ENCODE measurements around the gene PTPRJ. TPM values are rescaled to one million over a fixed set of nuclear protein-coding genes. Genes with fewer than 3 reads are reported as not detected.

The PTPRJ gene
- total and polyA plus RNA-seq, 2 experiments from 2014 or later = 9.3 to 16.4 TPM

- H3K27ac ChIP-seq = no peak overlapping the region
- peaks cover 24% of the 10 kb centered on the region for H3K4me1 ChIP-seq (ENCODE audit: insufficient read depth)
- WGBS (ENCODE audit: low lambda C conversion rate, missing lambda C conversion rate) = 100% methylated on average over 2 of the region's 2 CpGs
- H2AFZ ChIP-seq = no peak overlapping the region
- H3K4me2 ChIP-seq = no peak overlapping the region
- no peaks in the 10 kb centered on the region for H3K27me3 ChIP-seq
- no peaks in the 10 kb centered on the region for H4K20me1 ChIP-seq (ENCODE audit: insufficient read depth, poor library complexity, severe bottlenecking)
- DNase-seq (ENCODE audit: low spot score) = no peak
- no peaks in the 10 kb centered on the region for H3K9me3 ChIP-seq (ENCODE audit: low read depth)
- peaks cover 57% of the 10 kb centered on the region for H3K79me2 ChIP-seq
- H3K36me3 ChIP-seq (replicated peaks; ENCODE audit: insufficient read depth, low read depth) = no peaks in the 10 kb centered on the region
- TF ChIP-seq, protein P1, sequence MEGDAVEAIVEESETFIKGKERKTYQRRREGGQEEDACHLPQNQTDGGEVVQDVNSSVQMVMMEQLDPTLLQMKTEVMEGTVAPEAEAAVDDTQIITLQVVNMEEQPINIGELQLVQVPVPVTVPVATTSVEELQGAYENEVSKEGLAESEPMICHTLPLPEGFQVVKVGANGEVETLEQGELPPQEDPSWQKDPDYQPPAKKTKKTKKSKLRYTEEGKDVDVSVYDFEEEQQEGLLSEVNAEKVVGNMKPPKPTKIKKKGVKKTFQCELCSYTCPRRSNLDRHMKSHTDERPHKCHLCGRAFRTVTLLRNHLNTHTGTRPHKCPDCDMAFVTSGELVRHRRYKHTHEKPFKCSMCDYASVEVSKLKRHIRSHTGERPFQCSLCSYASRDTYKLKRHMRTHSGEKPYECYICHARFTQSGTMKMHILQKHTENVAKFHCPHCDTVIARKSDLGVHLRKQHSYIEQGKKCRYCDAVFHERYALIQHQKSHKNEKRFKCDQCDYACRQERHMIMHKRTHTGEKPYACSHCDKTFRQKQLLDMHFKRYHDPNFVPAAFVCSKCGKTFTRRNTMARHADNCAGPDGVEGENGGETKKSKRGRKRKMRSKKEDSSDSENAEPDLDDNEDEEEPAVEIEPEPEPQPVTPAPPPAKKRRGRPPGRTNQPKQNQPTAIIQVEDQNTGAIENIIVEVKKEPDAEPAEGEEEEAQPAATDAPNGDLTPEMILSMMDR (IDR thresholded peaks at IDR 0.05; ENCODE audit: poor library complexity) = no peak
- TF ChIP-seq EZH2 (IDR thresholded peaks at IDR 0.05; ENCODE audit: borderline replicate concordance) = no peak
- TF ChIP-seq EZH2phosphoT487 (IDR thresholded peaks at IDR 0.05; ENCODE audit: low read depth, severe bottlenecking, unreplicated experiment) = no peak
- H3K9me2 ChIP-seq (replicated peaks; ENCODE audit: insufficient read depth) = no peaks in the 10 kb centered on the region
- H3K4me3 ChIP-seq = no peak overlapping the region
Measured at GRCh38 chr11:48058064-48058463, 77.7 kb downstream of the PTPRJ start.

DNA sequence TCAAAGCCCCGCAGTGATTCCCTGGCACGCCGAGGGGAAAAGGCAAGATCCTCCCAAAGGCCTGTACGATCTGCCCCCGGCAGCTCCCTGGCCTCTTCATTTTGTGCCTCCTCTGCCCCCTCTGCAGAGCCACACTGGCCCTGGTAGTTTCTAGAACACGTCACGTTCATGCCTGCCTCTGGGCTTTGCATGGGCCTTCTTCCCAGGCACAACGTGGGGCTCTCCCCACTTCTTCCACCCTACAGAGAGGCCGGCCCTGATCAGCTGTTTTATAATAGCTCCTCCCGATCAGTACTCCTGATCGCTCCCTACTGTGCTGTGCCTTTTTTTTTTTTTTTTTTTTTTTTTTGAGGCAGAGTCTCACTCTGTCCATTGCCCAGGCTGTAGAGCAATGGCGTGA lies 78.4 kb downstream of the PTPRJ start:
- H3K27me3 ChIP-seq = no peaks in the 10 kb centered on the region
- no peak for DNase-seq (ENCODE audit: low spot score)
- no peak overlapping the region for H3K27ac ChIP-seq
- no peaks in the 10 kb centered on the region for H3K36me3 ChIP-seq (replicated peaks; ENCODE audit: insufficient read depth, low read depth)
- no peak overlapping the region for H3K4me2 ChIP-seq
- WGBS (ENCODE audit: low lambda C conversion rate, missing lambda C conversion rate) = 96% methylated on average over 12 of the region's 12 CpGs
- TF ChIP-seq EZH2 (IDR thresholded peaks at IDR 0.05; ENCODE audit: borderline replicate concordance) (no peak), EZH2phosphoT487 (IDR thresholded peaks at IDR 0.05; ENCODE audit: low read depth, severe bottlenecking, unreplicated experiment) (no peak)
- TF ChIP-seq, protein P1 (IDR thresholded peaks at IDR 0.05; ENCODE audit: poor library complexity) = no peak
- H3K4me1 ChIP-seq (ENCODE audit: insufficient read depth) = peaks cover 25% of the 10 kb centered on the region
- H3K4me3 ChIP-seq = no peak overlapping the region
- H3K79me2 ChIP-seq = peaks cover 53% of the 10 kb centered on the region
- no peaks in the 10 kb centered on the region for H4K20me1 ChIP-seq (ENCODE audit: insufficient read depth, poor library complexity, severe bottlenecking)
- no peaks in the 10 kb centered on the region for H3K9me2 ChIP-seq (replicated peaks; ENCODE audit: insufficient read depth)
- no peaks in the 10 kb centered on the region for H3K9me3 ChIP-seq (ENCODE audit: low read depth)
- no peak overlapping the region for H2AFZ ChIP-seq

DNA sequence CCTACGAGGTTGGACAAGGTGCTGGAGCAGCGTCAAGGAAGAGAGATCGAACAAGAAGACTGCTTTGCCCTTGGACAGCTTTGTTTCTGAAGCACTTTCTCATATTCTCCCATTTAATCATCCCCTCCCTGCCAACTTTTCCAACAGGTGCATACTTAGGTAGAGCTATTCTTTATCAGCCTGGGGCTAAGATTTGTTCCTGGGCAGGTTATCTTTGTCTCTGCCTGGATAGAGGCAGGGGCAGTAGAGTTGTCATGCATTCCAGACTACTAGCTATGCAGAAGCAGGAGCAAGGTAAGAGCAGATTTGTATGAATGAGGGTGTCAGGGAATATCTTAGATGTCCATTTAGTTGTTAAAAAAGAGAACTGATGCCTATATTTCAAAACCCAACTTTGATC lies 82.3 kb downstream of the PTPRJ start:
- no peak overlapping the region for H3K4me2 ChIP-seq
- WGBS (ENCODE audit: low lambda C conversion rate, missing lambda C conversion rate) = 91% methylated on average over 3 of the region's 3 CpGs

More for the DNA sequence above, 82.3 kb downstream of the PTPRJ start:
- Histone ChIP-seq H3K9me2 (replicated peaks; ENCODE audit: insufficient read depth) (no peaks in the 10 kb centered on the region), H3K4me1 (ENCODE audit: insufficient read depth) (peaks cover 14% of the 10 kb centered on the region), H3K79me2 (peaks cover 44% of the 10 kb centered on the region), H3K27ac (peak overlapping the region; percentile 71), H3K9me3 (ENCODE audit: low read depth) (no peaks in the 10 kb centered on the region), H3K4me3 (no peak overlapping the region), H2AFZ (no peak overlapping the region), H4K20me1 (ENCODE audit: insufficient read depth, poor library complexity, severe bottlenecking) (no peaks in the 10 kb centered on the region), H3K27me3 (no peaks in the 10 kb centered on the region), H3K36me3 (replicated peaks; ENCODE audit: insufficient read depth, low read depth) (no peaks in the 10 kb centered on the region)
- TF ChIP-seq EZH2 (IDR thresholded peaks at IDR 0.05; ENCODE audit: borderline replicate concordance) (no peak), EZH2phosphoT487 (IDR thresholded peaks at IDR 0.05; ENCODE audit: low read depth, severe bottlenecking, unreplicated experiment) (no peak)
- TF ChIP-seq, protein P1 (IDR thresholded peaks at IDR 0.05; ENCODE audit: poor library complexity) = no peak
- no peak for DNase-seq (ENCODE audit: low spot score)

Measured in hepatocyte (in vitro differentiated cells).